Transverse colon (tissue), 4 donors: ENCODE results near the gene IL5RA. TPM values are rescaled to one million over a fixed set of nuclear protein-coding genes. Genes with fewer than 3 reads are reported as not detected.

ENCODE experiments used
- DNase-seq: peaks from one replicate; pipeline ENCODE4 v3.0.0-alpha.2; 2019
- H3K27ac ChIP-seq, 4 donors: fragments of 200-600 bp; sonication (generic); 2 replicates each; pipeline ENCODE4 v1.5.1; 2016 to 2018; ENCODE audit warnings: inconsistent platforms in 4 of 4
- H3K27me3 ChIP-seq: fragments of 200-600 bp; sonication (generic); 2 replicates; pipeline ENCODE4 v1.5.1; 2017; ENCODE audit warnings: inconsistent platforms
- H3K36me3 ChIP-seq, 4 donors: fragments of 200-600 bp; sonication (generic); 2 replicates each; pipeline ENCODE4 v1.5.1; 2017 to 2019; ENCODE audit warnings: inconsistent platforms in 4 of 4
- H3K4me1 ChIP-seq, 4 donors: fragments of 200-600 bp; sonication (generic); 2 replicates each; pipeline ENCODE4 v1.5.1; 2017 to 2020; ENCODE audit warnings: inconsistent platforms in 4 of 4
- H3K4me3 ChIP-seq, 4 donors: fragments of 200-600 bp; sonication (generic); 1 replicate in 1 of 4; 2 replicates in 3 of 4; pipeline versions ENCODE4 v1.5.1 to v1.6.1; 2017 to 2019; ENCODE audit warnings: inconsistent platforms in 4 of 4
- H3K9me3 ChIP-seq, 2 donors: fragments of 200-600 bp; sonication (generic); 2 replicates each; pipeline ENCODE4 v1.5.1; 2017 to 2019; ENCODE audit warnings: inconsistent platforms in 2 of 2
- EP300 ChIP-seq: sonication (generic); formaldehyde crosslinking; IDR thresholded peaks from one replicate; pipeline ENCODE4 v1.6.1; 2017; ENCODE audit warnings: antibody characterized with exemption, low read depth
- POLR2A ChIP-seq: fragments of 450-650 bp; IDR thresholded peaks from one replicate; pipeline ENCODE4 v1.6.1; 2016; ENCODE audit warnings: antibody characterized with exemption, mild to moderate bottlenecking, moderate library complexity
- POLR2AphosphoS5 ChIP-seq, 3 donors: sonication (generic); formaldehyde crosslinking; IDR thresholded peaks; one replicate each; pipeline ENCODE4 v1.6.1; 2016; ENCODE audit warnings: antibody characterized with exemption in 3 of 3
- WGBS, 2 donors: methylation state at CpG; one replicate each; pipeline ENCODE4 v1.1.5; 2018; ENCODE audit warnings: low coverage in 1 of 2; 5-methylcytosine and 5-hydroxymethylcytosine counted together
- in situ Hi-C, 4 donors: fragments of 200-750 bp; cut with MboI; loops; one replicate each; pipeline versions ENCODE4 v1.15.0 to v1.15.1; 2017; ENCODE audit warnings: low sequenced_read_pairs in 3 of 4, low pct_ligation_motif_present in 1 of 4, low pct_unique_long_range_greater_than_20kb in 1 of 4
- intact Hi-C: fragments of 100-400 bp; cut with DNase I; formaldehyde crosslinking; loops from one replicate; pipeline ENCODE4 v1.15.1; 2023; ENCODE audit warnings: low total_unique reads
- total RNA-seq, 4 donors: library from RNA; depleted of rRNA; stranded (reverse); fragments of >200 nt; gene quantifications; one replicate each; pipeline ENCODE4 v1.1.0, GENCODE V29; 2016
- TF ChIP-seq, protein P1 (sequence below), 5 experiments: fragments of 200-600 bp in 3 of 5; fragments of 450-650 bp in 2 of 5; sonication (generic) in 3 of 5; IDR thresholded peaks; 1 replicate in 2 of 5; 2 replicates in 3 of 5; pipeline ENCODE4 v1.5.1; 2016 to 2017; ENCODE audit warnings: antibody characterized with exemption in 5 of 5, inconsistent platforms in 3 of 5, mild to moderate bottlenecking in 2 of 5, moderate library complexity in 1 of 5

Gene IL5RA
- total RNA-seq, 4 donors from 2014 or later = 0.27 to 0.95 TPM; not detected in 2

DNA sequence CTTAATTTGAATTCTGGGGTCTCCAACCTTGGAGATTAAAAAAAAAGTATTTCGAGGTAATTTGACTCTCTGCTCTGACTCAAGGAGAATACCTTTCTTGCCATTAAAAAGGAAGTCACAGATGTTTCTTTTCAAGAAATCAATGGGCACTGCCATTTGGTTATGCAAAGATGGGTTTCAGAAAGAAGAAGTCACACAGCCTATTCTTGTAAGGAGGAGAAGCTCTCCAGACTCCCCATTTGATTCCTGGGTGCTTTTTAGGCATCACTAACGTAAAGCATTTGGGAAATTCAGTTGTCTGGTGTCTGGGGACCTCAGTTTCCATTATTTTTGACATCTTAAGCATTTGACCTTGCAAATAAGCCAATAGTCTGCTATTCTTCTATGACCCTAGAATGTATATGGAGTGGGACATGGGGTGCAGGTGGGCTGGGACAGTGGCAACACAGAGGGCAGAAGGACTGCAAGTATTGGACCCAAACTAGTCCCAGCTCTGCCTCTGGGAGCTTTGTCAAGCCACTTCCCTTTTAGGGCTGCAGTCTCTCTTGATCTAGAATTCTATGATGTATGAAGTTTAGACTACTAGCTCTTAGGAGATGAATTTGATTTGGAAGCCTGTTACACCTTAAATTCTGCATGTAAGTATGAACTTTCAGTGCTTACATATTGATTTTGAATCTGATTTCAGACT lies 27.8 kb downstream of the IL5RA start:
- H3K4me1 ChIP-seq = no peaks in the 10 kb centered on the region
- intact Hi-C loops (no loop called here), in situ Hi-C loops (no loop called here)
- H3K9me3 ChIP-seq = no peaks in the 10 kb centered on the region
- TF ChIP-seq, protein P1, sequence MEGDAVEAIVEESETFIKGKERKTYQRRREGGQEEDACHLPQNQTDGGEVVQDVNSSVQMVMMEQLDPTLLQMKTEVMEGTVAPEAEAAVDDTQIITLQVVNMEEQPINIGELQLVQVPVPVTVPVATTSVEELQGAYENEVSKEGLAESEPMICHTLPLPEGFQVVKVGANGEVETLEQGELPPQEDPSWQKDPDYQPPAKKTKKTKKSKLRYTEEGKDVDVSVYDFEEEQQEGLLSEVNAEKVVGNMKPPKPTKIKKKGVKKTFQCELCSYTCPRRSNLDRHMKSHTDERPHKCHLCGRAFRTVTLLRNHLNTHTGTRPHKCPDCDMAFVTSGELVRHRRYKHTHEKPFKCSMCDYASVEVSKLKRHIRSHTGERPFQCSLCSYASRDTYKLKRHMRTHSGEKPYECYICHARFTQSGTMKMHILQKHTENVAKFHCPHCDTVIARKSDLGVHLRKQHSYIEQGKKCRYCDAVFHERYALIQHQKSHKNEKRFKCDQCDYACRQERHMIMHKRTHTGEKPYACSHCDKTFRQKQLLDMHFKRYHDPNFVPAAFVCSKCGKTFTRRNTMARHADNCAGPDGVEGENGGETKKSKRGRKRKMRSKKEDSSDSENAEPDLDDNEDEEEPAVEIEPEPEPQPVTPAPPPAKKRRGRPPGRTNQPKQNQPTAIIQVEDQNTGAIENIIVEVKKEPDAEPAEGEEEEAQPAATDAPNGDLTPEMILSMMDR (IDR thresholded peaks at IDR 0.05) = no peak
- TF ChIP-seq POLR2A (no peak), POLR2AphosphoS5 (IDR thresholded peaks at IDR 0.05) (no peak), EP300 (no peak)
- WGBS, 2 donors = 63 to 78% methylated on average over 1 to 2 of the region's 2 CpGs
- H3K27me3 ChIP-seq = no peaks in the 10 kb centered on the region
- H3K36me3 ChIP-seq = no peaks in the 10 kb centered on the region
- DNase-seq = no peak
- H3K27ac ChIP-seq = no peak overlapping the region
- no peak overlapping the region for H3K4me3 ChIP-seq

DNA sequence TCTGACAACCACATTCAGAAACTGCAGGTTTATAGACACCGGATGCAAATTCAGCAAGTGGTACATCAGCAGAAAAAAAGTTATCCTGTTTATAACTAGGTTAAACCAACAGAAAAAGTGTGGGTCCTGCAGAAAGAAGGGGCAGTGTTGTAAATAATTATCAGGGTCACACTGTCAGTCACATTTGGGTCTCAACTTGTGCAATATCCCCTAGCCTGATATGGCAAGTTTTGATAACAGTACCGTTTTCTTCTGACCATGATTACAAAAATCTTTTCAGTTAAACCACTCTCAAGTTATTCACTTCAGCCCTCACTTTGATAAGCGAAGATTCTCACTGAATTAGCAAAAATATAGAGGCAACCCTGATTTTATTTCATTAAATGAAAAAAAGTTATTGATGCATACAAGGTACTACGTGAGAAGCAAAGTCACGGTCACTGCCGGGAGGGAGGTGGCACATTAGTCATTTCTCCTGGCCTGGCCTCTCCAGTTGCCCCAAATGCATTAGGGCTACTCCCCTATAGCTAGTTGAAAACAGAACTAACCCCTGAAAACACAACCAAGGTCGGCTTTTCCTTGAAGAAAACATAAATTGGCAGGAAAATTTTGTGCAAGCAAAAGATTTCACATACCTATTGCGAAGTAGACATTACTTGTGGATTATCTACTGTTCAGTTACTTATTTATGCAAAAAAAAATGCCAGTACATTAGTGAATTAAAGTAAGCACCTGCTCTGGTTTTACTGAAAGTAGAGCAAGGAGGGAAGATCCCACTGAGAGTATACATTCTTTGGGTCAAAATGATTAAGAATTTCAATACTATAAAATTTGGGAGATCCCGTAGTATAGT lies 28.6 kb downstream of the IL5RA start:
- no peak for DNase-seq
- Histone ChIP-seq H3K4me1 (no peaks in the 10 kb centered on the region), H3K9me3 (no peaks in the 10 kb centered on the region), H3K4me3 (no peak overlapping the region), H3K27ac (no peak overlapping the region), H3K36me3 (no peaks in the 10 kb centered on the region), H3K27me3 (no peaks in the 10 kb centered on the region)
- 70 to 84% methylated on average over 6 to 9 of the region's 9 CpGs for WGBS, 2 donors
- in situ Hi-C loops (no loop called here), intact Hi-C loops (no loop called here)
- TF ChIP-seq POLR2A = no peak
- no peak for TF ChIP-seq EP300
- TF ChIP-seq, protein P1 (IDR thresholded peaks at IDR 0.05) = no peak
- no peak for TF ChIP-seq POLR2AphosphoS5 (IDR thresholded peaks at IDR 0.05)

DNA sequence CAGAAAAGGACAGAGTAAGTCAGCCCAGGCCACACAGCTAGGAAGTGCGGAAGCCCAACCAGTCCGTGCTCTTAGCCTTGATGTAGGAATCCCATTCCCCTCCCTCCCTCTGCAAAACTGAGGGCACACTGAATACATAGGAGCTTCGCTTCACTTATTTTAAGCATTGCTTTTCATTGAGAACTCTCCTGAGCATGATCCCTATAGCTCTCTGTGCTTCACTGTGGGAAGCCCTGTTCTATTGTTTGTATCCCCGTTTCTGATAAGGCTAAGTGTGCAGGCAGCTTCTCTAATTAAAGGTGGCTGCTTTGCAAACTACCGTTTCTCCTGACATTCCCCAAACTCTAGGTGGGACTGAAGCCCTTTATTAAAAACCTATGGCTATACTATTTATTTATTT lies 29.9 kb downstream of the IL5RA start:
- no peaks in the 10 kb centered on the region for H3K27me3 ChIP-seq
- H3K4me3 ChIP-seq = no peak overlapping the region
- DNase-seq = no peak
- H3K4me1 ChIP-seq = no peaks in the 10 kb centered on the region
- TF ChIP-seq EP300 (no peak), POLR2A (no peak), POLR2AphosphoS5 (IDR thresholded peaks at IDR 0.05) (no peak)
- TF ChIP-seq, protein P1 (IDR thresholded peaks at IDR 0.05) = no peak
- 68 to 77% methylated on average over 5 of the region's 5 CpGs for WGBS, 2 donors
- no peaks in the 10 kb centered on the region for H3K36me3 ChIP-seq
- intact Hi-C loops = no loop called here
- no peaks in the 10 kb centered on the region for H3K9me3 ChIP-seq
- in situ Hi-C loops = no loop called here
- H3K27ac ChIP-seq = no peak overlapping the region

DNA sequence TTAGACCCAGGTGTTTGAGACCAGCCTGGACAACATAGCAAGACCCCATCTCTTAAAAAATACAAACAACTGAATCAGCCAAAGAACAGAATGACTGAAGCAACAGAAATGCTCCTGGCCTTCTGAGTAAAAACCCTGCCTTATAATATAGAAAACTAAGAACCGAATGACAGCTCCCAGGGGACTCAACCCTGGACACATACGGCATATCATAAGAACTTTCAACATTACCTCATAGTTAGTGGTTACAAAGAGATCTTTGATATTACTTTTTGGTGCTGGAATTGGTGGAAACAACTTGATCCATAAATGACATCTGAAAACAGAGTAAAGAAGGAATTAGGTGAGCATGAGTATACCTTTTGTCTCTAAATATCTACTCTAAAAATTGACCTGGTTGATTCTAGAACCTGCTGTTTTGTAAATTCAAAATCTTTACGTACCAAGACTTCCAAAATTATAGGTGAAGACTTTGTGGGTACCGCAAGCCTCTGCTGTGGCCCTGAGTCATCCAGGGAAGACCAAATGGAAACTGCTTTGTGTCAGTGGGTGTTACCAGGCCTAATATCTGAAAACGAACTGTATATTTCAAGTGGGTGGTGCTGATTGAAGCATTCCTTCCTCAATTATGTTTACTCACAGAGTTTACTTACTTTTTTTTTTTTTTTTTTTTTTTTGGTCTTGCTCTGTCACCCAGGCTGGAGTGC lies 35.5 kb downstream of the IL5RA start:
- no peaks in the 10 kb centered on the region for H3K4me1 ChIP-seq
- no peaks in the 10 kb centered on the region for H3K27me3 ChIP-seq
- WGBS, 2 donors = 70 to 93% methylated on average over 4 to 5 of the region's 5 CpGs
- H3K4me3 ChIP-seq = no peak overlapping the region
- intact Hi-C loops (no loop called here), in situ Hi-C loops (no loop called here)
- DNase-seq = no peak
- no peaks in the 10 kb centered on the region for H3K9me3 ChIP-seq
- H3K36me3 ChIP-seq = no peaks in the 10 kb centered on the region
- no peak for TF ChIP-seq POLR2AphosphoS5 (IDR thresholded peaks at IDR 0.05)
- no peak for TF ChIP-seq POLR2A
- TF ChIP-seq, protein P1 (IDR thresholded peaks at IDR 0.05) = no peak
- TF ChIP-seq EP300 = no peak
- no peak overlapping the region for H3K27ac ChIP-seq
